ENCODE measurements around the gene CARNS1. TPM values are rescaled to one million over a fixed set of nuclear protein-coding genes. Genes with fewer than 3 reads are reported as not detected.

The CARNS1 gene
- total and polyA plus RNA-seq, 10 of the 15 experiments (the other 5 are each of a cell fraction or from before 2014, with no cell fraction given) = 0.02 to 0.14 (median 0.10) TPM; not detected in 3

GRCh38 chr11:67423891-67424613 lies 8.6 kb downstream of the CARNS1 start:
- Histone ChIP-seq H3K4me1 (ENCODE audit: control insufficient read depth, insufficient read depth, low read length) (peaks cover 2% of the 10 kb centered on the region; the same call in 1 of the 2 replicates), H4K20me1 (ENCODE audit: control insufficient read depth, insufficient read depth) (no peaks in the 10 kb centered on the region), H3K4me3 (no peak overlapping the region), H3K27ac (ENCODE audit: control insufficient read depth, insufficient read depth) (no peak overlapping the region), H3K4me2 (ENCODE audit: control insufficient read depth, insufficient read depth) (no peak overlapping the region), H2AFZ (ENCODE audit: control insufficient read depth, low read depth, low read length) (no peak overlapping the region), H3K9me3 (replicated peaks; ENCODE audit: control insufficient read depth, insufficient read depth, low read length) (no peaks in the 10 kb centered on the region), H3K79me2 (ENCODE audit: control insufficient read depth, insufficient read depth, low read length) (peaks cover 8% of the 10 kb centered on the region), H3K9ac (ENCODE audit: control insufficient read depth, insufficient read depth, low read length) (no peak overlapping the region), H3K36me3 (ENCODE audit: control insufficient read depth in 2 of 2, insufficient read depth in 2 of 2, low read length in 1 of 2) (no peaks in the 10 kb centered on the region), H3K27me3 (replicated peaks in 1 of 2; ENCODE audit: control insufficient read depth in 2 of 2, insufficient read depth in 2 of 2, low read length in 1 of 2) (no peaks in the 10 kb centered on the region)
- FAIRE-seq (no peak), ATAC-seq (no peak), DNase-seq (ENCODE audit: low read depth, low spot score) (no peak)
- intact Hi-C loops (cut with micrococcal nuclease; ENCODE audit: unreplicated experiment) (no loop called here), in situ Hi-C loops (cut with MboI) (no loop called here)
- 74% methylated on average over 34 of the region's 34 CpGs for WGBS (ENCODE audit: insufficient coverage, insufficient replicate concordance, low lambda C conversion rate, missing lambda C conversion rate)
- CTCF ChIA-PET = interaction anchor here (2.0 kb wide), 1 partner anchor 15 kb away, joined by 6 read pairs; no protein-coding TSS in a partner anchor
- POLR2A ChIA-PET = interaction anchor here (1.3 kb wide), 1 partner anchor 19 kb away, joined by 5 read pairs; no protein-coding TSS in a partner anchor
- SMC1A ChIA-PET (ENCODE audit: uncharacterized antibody, unreplicated experiment) = no interaction called here
- RAD21 ChIA-PET (ENCODE audit: unreplicated experiment) = interaction anchor here (1.4 kb wide), 1 partner anchor 22 kb away, joined by 3 read pairs; the partner anchor contains the start of gene PPP1CA
- BruUV-seq (replicated peaks) = no TSS peak
- TF ChIP-seq ATF3 (IDR thresholded peaks at IDR 0.05; ENCODE audit: borderline replicate concordance, extremely low read depth, low read depth, low read length) = no peak
- no peak for TF ChIP-seq NFIC (IDR thresholded peaks at IDR 0.05; ENCODE audit: low read depth, low read length)
- TF ChIP-seq IRF3 (IDR thresholded peaks at IDR 0.05) = no peak
- no peak for TF ChIP-seq NFYA (IDR thresholded peaks at IDR 0.05; ENCODE audit: borderline replicate concordance, low read depth, low read length)
- no peak for TF ChIP-seq FOS (IDR thresholded peaks at IDR 0.05; ENCODE audit: borderline replicate concordance, extremely low read depth, insufficient read length)
- no peak for TF ChIP-seq RELB (IDR thresholded peaks at IDR 0.05; ENCODE audit: low read depth)
- TF ChIP-seq CHD2 (IDR thresholded peaks at IDR 0.05; ENCODE audit: borderline replicate concordance, low read depth, low read length) = no peak
- no peak for TF ChIP-seq ZBTB33 (IDR thresholded peaks at IDR 0.05)
- no peak for TF ChIP-seq NR2F1 (conservative IDR thresholded peaks at IDR 0.05)
- no peak for TF ChIP-seq ZBTB4 (CRISPR knock-in tag; IDR thresholded peaks at IDR 0.05)
- TF ChIP-seq RBBP5 (conservative IDR thresholded peaks at IDR 0.05) = no peak
- no peak for TF ChIP-seq CTCF (IDR thresholded peaks at IDR 0.05 in 2 of 3, conservative IDR thresholded peaks at IDR 0.05 in 1 of 3; ENCODE audit: control insufficient read depth in 2 of 3, extremely low read depth in 1 of 3, insufficient read depth in 1 of 3, low read depth in 3 of 3, low read length in 3 of 3)
